ENCODE results near the gene MAST4. TPM values are rescaled to one million over a fixed set of nuclear protein-coding genes. Genes with fewer than 3 reads are reported as not detected.

MAST4 gene
- total and polyA plus RNA-seq, 2 of the 13 experiments (the other 11 are each of a cell fraction or from before 2014, with no cell fraction given), result 3.4 to 3.7 TPM

DNA sequence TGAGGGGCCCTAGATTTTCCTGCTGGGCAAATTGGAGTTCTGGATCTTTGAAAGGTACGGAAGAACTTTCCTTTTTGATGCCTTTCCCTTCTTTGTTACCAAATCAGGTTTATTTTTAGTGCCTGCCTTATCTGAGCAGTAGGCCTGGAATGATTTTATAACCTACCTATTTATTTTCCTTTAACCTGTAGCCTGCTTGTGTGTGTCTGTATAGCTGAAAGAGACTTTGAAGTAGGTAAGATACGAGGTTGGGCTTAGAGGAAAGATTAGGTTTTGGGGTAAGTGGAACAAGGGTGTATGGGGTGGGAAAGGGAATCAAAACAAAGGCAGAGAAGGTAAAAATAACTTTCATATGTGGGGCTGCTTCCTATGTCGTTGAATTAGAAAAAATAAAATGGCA is 389.2 kb downstream of the MAST4 start:
- Histone ChIP-seq H2AFZ (ENCODE audit: low read length) (no peak overlapping the region), H3K27ac (ENCODE audit: extremely low read length, insufficient read depth, low read length) (no peak overlapping the region), H4K20me1 (ENCODE audit: insufficient read depth, low read length) (no peaks in the 10 kb centered on the region), H3K9ac (ENCODE audit: insufficient read depth, low read depth, low read length) (no peak overlapping the region), H3K9me3 (ENCODE audit: low read length) (no peaks in the 10 kb centered on the region), H3K4me1 (ENCODE audit: insufficient read depth, low read length) (peaks cover 24% of the 10 kb centered on the region), H3K4me2 (ENCODE audit: low read depth, low read length) (no peak overlapping the region), H3K36me3 (replicated peaks in 1 of 2; ENCODE audit: control insufficient read depth in 1 of 2, insufficient read depth in 2 of 2, low read length in 2 of 2) (no peaks in the 10 kb centered on the region), H3K27me3 (ENCODE audit: control insufficient read depth in 1 of 2, insufficient read depth in 2 of 2, low read length in 2 of 2) (no peaks in the 10 kb centered on the region; a peak in 1 of 5 replicates), H3K4me3 (replicated peaks in 1 of 3; ENCODE audit: insufficient read depth in 1 of 3, low read depth in 2 of 3, low read length in 3 of 3) (no peak overlapping the region), H3K79me2 (ENCODE audit: insufficient read depth, low read length) (no peaks in the 10 kb centered on the region)
- no TSS peak for BruUV-seq (replicated peaks)
- intact Hi-C loops (cut with micrococcal nuclease; ENCODE audit: unreplicated experiment) (loop anchor here (5.0 kb wide), 1 partner anchor 112 kb away; no protein-coding TSS in a partner anchor), in situ Hi-C loops (cut with HindIII; ENCODE audit: extremely low pct_ligation_motif_present, low pct_unique_long_range_greater_than_20kb) (loop anchor here (10.0 kb wide), 1 partner anchor 219 kb away; no protein-coding TSS in a partner anchor)
- 38% methylated on average over 3 of the region's 3 CpGs for WGBS (ENCODE audit: low lambda C conversion rate)
- no peak for FAIRE-seq
- ChIA-PET CTCF (ENCODE audit: low intra/inter-chr PET ratio, low total read pairs) (no interaction called here), POLR2A (no interaction called here)
- no peak for DNase-seq (ENCODE audit: low spot score)
- no peak for ATAC-seq
- TF ChIP-seq, protein P1, sequence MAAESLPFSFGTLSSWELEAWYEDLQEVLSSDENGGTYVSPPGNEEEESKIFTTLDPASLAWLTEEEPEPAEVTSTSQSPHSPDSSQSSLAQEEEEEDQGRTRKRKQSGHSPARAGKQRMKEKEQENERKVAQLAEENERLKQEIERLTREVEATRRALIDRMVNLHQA (CRISPR knock-in tag; IDR thresholded peaks at IDR 0.05), result no peak
- TF ChIP-seq ARNT2 (CRISPR knock-in tag; IDR thresholded peaks at IDR 0.05; ENCODE audit: low read depth) (no peak), ZFP62 (CRISPR knock-in tag; IDR thresholded peaks at IDR 0.05) (no peak), ZNF678 (CRISPR knock-in tag; IDR thresholded peaks at IDR 0.05) (no peak), CCDC6 (CRISPR knock-in tag; IDR thresholded peaks at IDR 0.05) (no peak), RAD51 (IDR thresholded peaks at IDR 0.05; ENCODE audit: borderline replicate concordance) (no peak), ATRX (CRISPR knock-in tag; IDR thresholded peaks at IDR 0.05; ENCODE audit: borderline replicate concordance) (no peak), WIZ (CRISPR knock-in tag; IDR thresholded peaks at IDR 0.05) (no peak), MAZ (IDR thresholded peaks at IDR 0.05; ENCODE audit: borderline replicate concordance, low read depth, low read length) (no peak), MAZ (CRISPR knock-in tag; IDR thresholded peaks at IDR 0.05; ENCODE audit: low read depth) (no peak), KDM5A (IDR thresholded peaks at IDR 0.05; ENCODE audit: borderline replicate concordance, low read length) (no peak), ZNF10 (CRISPR knock-in tag; IDR thresholded peaks at IDR 0.05; ENCODE audit: borderline replicate concordance, low read depth) (no peak), ZNF44 (CRISPR knock-in tag; IDR thresholded peaks at IDR 0.05) (no peak), STAG1 (CRISPR knock-in tag; IDR thresholded peaks at IDR 0.05) (no peak), FOXK1 (CRISPR knock-in tag; IDR thresholded peaks at IDR 0.05; ENCODE audit: borderline replicate concordance, low read depth) (no peak)
- TF ChIP-seq, protein P2, sequence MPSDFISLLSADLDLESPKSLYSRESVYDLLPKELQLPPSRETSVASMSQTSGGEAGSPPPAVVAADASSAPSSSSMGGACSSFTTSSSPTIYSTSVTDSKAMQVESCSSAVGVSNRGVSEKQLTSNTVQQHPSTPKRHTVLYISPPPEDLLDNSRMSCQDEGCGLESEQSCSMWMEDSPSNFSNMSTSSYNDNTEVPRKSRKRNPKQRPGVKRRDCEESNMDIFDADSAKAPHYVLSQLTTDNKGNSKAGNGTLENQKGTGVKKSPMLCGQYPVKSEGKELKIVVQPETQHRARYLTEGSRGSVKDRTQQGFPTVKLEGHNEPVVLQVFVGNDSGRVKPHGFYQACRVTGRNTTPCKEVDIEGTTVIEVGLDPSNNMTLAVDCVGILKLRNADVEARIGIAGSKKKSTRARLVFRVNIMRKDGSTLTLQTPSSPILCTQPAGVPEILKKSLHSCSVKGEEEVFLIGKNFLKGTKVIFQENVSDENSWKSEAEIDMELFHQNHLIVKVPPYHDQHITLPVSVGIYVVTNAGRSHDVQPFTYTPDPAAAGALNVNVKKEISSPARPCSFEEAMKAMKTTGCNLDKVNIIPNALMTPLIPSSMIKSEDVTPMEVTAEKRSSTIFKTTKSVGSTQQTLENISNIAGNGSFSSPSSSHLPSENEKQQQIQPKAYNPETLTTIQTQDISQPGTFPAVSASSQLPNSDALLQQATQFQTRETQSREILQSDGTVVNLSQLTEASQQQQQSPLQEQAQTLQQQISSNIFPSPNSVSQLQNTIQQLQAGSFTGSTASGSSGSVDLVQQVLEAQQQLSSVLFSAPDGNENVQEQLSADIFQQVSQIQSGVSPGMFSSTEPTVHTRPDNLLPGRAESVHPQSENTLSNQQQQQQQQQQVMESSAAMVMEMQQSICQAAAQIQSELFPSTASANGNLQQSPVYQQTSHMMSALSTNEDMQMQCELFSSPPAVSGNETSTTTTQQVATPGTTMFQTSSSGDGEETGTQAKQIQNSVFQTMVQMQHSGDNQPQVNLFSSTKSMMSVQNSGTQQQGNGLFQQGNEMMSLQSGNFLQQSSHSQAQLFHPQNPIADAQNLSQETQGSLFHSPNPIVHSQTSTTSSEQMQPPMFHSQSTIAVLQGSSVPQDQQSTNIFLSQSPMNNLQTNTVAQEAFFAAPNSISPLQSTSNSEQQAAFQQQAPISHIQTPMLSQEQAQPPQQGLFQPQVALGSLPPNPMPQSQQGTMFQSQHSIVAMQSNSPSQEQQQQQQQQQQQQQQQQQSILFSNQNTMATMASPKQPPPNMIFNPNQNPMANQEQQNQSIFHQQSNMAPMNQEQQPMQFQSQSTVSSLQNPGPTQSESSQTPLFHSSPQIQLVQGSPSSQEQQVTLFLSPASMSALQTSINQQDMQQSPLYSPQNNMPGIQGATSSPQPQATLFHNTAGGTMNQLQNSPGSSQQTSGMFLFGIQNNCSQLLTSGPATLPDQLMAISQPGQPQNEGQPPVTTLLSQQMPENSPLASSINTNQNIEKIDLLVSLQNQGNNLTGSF (CRISPR knock-in tag; IDR thresholded peaks at IDR 0.05), result no peak
- TF ChIP-seq, protein P3, sequence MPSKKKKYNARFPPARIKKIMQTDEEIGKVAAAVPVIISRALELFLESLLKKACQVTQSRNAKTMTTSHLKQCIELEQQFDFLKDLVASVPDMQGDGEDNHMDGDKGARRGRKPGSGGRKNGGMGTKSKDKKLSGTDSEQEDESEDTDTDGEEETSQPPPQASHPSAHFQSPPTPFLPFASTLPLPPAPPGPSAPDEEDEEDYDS (CRISPR knock-in tag; IDR thresholded peaks at IDR 0.05), result no peak
- TF ChIP-seq, protein P4, sequence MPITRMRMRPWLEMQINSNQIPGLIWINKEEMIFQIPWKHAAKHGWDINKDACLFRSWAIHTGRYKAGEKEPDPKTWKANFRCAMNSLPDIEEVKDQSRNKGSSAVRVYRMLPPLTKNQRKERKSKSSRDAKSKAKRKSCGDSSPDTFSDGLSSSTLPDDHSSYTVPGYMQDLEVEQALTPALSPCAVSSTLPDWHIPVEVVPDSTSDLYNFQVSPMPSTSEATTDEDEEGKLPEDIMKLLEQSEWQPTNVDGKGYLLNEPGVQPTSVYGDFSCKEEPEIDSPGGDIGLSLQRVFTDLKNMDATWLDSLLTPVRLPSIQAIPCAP (CRISPR knock-in tag; IDR thresholded peaks at IDR 0.05; ENCODE audit: low read depth), result no peak
- TF ChIP-seq, protein P5, sequence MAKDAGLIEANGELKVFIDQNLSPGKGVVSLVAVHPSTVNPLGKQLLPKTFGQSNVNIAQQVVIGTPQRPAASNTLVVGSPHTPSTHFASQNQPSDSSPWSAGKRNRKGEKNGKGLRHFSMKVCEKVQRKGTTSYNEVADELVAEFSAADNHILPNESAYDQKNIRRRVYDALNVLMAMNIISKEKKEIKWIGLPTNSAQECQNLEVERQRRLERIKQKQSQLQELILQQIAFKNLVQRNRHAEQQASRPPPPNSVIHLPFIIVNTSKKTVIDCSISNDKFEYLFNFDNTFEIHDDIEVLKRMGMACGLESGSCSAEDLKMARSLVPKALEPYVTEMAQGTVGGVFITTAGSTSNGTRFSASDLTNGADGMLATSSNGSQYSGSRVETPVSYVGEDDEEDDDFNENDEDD (CRISPR knock-in tag; IDR thresholded peaks at IDR 0.05; ENCODE audit: borderline replicate concordance), result no peak

Data from HepG2 (cell line).